ENCODE data around the gene MEOX2. TPM values are rescaled to one million over a fixed set of nuclear protein-coding genes. Genes with fewer than 3 reads are reported as not detected.

The MEOX2 gene
- total RNA-seq, 1 donor from 2014 or later: 17.1 TPM

GRCh38 chr7:15618275-15618674 is 68.2 kb downstream of the MEOX2 start:
- Histone ChIP-seq H3K4me3 (no peak overlapping the region), H3K27me3 (ENCODE audit: low read depth) (no peaks in the 10 kb centered on the region), H3K27ac (no peak overlapping the region), H3K36me3 (no peaks in the 10 kb centered on the region), H3K9me3 (no peaks in the 10 kb centered on the region), H3K4me1 (no peaks in the 10 kb centered on the region)
- no peak for TF ChIP-seq CTCF (IDR thresholded peaks at IDR 0.05)
- DNase-seq (no peak), ATAC-seq (no peak)
- intact Hi-C loops (cut with DNase I): no loop called here

GRCh38 chr7:15612205-15612604 is 74.3 kb downstream of the MEOX2 start:
- Histone ChIP-seq H3K4me3 (no peak overlapping the region), H3K9me3 (no peaks in the 10 kb centered on the region), H3K27ac (no peak overlapping the region), H3K27me3 (ENCODE audit: low read depth) (no peaks in the 10 kb centered on the region), H3K36me3 (no peaks in the 10 kb centered on the region), H3K4me1 (no peaks in the 10 kb centered on the region)
- DNase-seq: no peak
- TF ChIP-seq CTCF (IDR thresholded peaks at IDR 0.05): no peak
- intact Hi-C loops (cut with DNase I): no loop called here
- ATAC-seq: no peak

GRCh38 chr7:15610503-15610902 is 76.0 kb downstream of the MEOX2 start:
- H3K27me3 ChIP-seq (ENCODE audit: low read depth): no peaks in the 10 kb centered on the region
- H3K4me1 ChIP-seq: no peaks in the 10 kb centered on the region
- H3K4me3 ChIP-seq: no peak overlapping the region
- no peaks in the 10 kb centered on the region for H3K9me3 ChIP-seq
- no peak for TF ChIP-seq CTCF (IDR thresholded peaks at IDR 0.05)
- ATAC-seq (no peak), DNase-seq (no peak)
- no peaks in the 10 kb centered on the region for H3K36me3 ChIP-seq
- intact Hi-C loops (cut with DNase I): no loop called here
- no peak overlapping the region for H3K27ac ChIP-seq

GRCh38 chr7:15609287-15609686 is 77.2 kb downstream of the MEOX2 start:
- intact Hi-C loops (cut with DNase I): no loop called here
- no peak for TF ChIP-seq CTCF (IDR thresholded peaks at IDR 0.05)
- no peak for DNase-seq
- no peaks in the 10 kb centered on the region for H3K27me3 ChIP-seq (ENCODE audit: low read depth)
- no peaks in the 10 kb centered on the region for H3K9me3 ChIP-seq
- no peak overlapping the region for H3K4me3 ChIP-seq
- no peaks in the 10 kb centered on the region for H3K36me3 ChIP-seq
- no peak overlapping the region for H3K27ac ChIP-seq
- no peak for ATAC-seq
- no peaks in the 10 kb centered on the region for H3K4me1 ChIP-seq

GRCh38 chr7:15607529-15608210 is 78.8 kb downstream of the MEOX2 start:
- no peaks in the 10 kb centered on the region for H3K4me1 ChIP-seq
- DNase-seq (no peak), ATAC-seq (no peak)
- no peaks in the 10 kb centered on the region for H3K36me3 ChIP-seq
- no peak overlapping the region for H3K4me3 ChIP-seq
- no peak for TF ChIP-seq CTCF (IDR thresholded peaks at IDR 0.05)
- intact Hi-C loops (cut with DNase I): no loop called here
- no peaks in the 10 kb centered on the region for H3K27me3 ChIP-seq (ENCODE audit: low read depth)
- H3K27ac ChIP-seq: no peak overlapping the region
- no peaks in the 10 kb centered on the region for H3K9me3 ChIP-seq

All from lower lobe of right lung (tissue), 2 donors.